ENCODE data around the gene IL6R. TPM values are rescaled to one million over a fixed set of nuclear protein-coding genes. Genes with fewer than 3 reads are reported as not detected.

IL6R gene
- total RNA-seq: 9.3 and 11.9 TPM in 2 replicates

GRCh38 chr1:154404984-154405746 is at the start of gene IL6R:
IL6R (plus strand) TSS chr1:154405343; CDS start chr1:154405630, 287 bp downstream.

DNA sequence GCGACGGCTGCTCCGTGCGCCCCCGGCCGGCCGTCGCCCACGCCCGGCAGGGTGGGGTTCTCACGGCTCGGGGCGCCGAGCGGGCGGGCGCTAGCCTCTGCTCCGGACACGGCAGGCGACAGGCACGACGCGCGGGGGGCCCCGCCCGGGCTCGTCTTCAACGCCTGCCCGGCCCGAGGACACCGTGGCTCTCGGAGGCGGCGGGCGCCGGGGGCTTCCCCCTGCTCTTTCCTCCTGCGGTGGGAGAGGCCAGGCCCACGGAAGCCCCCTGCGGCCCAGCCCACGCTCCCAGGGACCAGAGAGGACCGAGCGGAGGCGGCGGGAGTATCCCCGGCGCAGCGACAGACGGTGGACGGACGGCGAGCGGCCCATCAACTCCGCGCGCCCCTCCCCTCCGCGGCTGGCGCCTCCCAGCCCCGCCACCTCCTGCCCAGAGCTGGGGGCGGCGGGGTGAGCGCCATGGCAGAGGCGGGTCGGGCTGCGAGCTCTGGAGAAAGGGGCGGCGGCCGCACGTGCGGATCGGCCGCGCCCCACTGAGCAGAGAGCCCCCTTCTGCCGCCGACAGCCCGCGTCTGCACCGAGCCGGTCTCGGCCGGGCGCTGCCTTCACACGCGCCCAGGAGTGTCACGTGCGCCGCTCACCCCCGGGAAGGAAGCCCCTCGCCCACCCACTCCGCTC is 97.1 kb downstream of the IL6R start, which contains the start of the genes SHE and TDRD10:
Gene SHE (minus strand): TSS at position 347 of the 678 bp plus-strand sequence. CDS start 386 bp downstream, outside the sequence.
Gene TDRD10 (plus strand): TSS at position 154 of the 678 bp plus-strand sequence. CDS start 4,685 bp downstream, outside the sequence.

Other genes starting within 250 kb of the IL6R start
- gene TPM3, start 213.2 kb upstream of the IL6R start, total RNA-seq: 485 and 1,214 TPM in 2 replicates
- not detected in 2 replicates for gene CFAP141, start 199.0 kb upstream of the IL6R start, total RNA-seq
- 60.0 and 87.3 TPM in 2 replicates for gene UBAP2L, start 184.4 kb upstream of the IL6R start, total RNA-seq
- gene HAX1, start 132.7 kb upstream of the IL6R start, total RNA-seq: 125 and 146 TPM in 2 replicates
- gene AQP10, start 84.2 kb upstream of the IL6R start, total RNA-seq: under 0.01 TPM in 1 of 2 replicates, not detected in the other
- 159 and 234 TPM in 2 replicates for gene ATP8B2, start 79.8 kb upstream of the IL6R start, total RNA-seq
- not detected in 2 replicates for gene TDRD10, start 96.9 kb downstream of the IL6R start, total RNA-seq
- gene SHE, start 97.1 kb downstream of the IL6R start, total RNA-seq: under 0.01 and 0.12 TPM in 2 replicates
- gene UBE2Q1, start 153.3 kb downstream of the IL6R start, total RNA-seq: 23.4 and 31.7 TPM in 2 replicates
- gene CHRNB2, start 162.4 kb downstream of the IL6R start, total RNA-seq: under 0.01 TPM in 1 of 2 replicates, not detected in the other
- 70.2 and 74.2 TPM in 2 replicates for gene ADAR, start 202.8 kb downstream of the IL6R start, total RNA-seq

All from uterine smooth muscle cell (primary cell).